AG09319 (cell line): ENCODE data around the gene KLHL28.

Source experiments
- DNase-seq: peaks from one replicate; pipeline ENCODE4 v3.0.0-alpha.2; 2010; ENCODE audit warnings: low read depth; ENCODE audit errors: extremely low read depth
- TF ChIP-seq, protein P1 (sequence below): IDR thresholded peaks from 2 replicates; pipeline ENCODE4 v1.5.1; 2011; ENCODE audit warnings: low read depth, mild to moderate bottlenecking, inconsistent platforms, low read length, moderate library complexity

KLHL28 gene, protein sequence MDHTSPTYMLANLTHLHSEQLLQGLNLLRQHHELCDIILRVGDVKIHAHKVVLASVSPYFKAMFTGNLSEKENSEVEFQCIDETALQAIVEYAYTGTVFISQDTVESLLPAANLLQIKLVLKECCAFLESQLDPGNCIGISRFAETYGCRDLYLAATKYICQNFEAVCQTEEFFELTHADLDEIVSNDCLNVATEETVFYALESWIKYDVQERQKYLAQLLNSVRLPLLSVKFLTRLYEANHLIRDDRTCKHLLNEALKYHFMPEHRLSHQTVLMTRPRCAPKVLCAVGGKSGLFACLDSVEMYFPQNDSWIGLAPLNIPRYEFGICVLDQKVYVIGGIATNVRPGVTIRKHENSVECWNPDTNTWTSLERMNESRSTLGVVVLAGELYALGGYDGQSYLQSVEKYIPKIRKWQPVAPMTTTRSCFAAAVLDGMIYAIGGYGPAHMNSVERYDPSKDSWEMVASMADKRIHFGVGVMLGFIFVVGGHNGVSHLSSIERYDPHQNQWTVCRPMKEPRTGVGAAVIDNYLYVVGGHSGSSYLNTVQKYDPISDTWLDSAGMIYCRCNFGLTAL

DNA sequence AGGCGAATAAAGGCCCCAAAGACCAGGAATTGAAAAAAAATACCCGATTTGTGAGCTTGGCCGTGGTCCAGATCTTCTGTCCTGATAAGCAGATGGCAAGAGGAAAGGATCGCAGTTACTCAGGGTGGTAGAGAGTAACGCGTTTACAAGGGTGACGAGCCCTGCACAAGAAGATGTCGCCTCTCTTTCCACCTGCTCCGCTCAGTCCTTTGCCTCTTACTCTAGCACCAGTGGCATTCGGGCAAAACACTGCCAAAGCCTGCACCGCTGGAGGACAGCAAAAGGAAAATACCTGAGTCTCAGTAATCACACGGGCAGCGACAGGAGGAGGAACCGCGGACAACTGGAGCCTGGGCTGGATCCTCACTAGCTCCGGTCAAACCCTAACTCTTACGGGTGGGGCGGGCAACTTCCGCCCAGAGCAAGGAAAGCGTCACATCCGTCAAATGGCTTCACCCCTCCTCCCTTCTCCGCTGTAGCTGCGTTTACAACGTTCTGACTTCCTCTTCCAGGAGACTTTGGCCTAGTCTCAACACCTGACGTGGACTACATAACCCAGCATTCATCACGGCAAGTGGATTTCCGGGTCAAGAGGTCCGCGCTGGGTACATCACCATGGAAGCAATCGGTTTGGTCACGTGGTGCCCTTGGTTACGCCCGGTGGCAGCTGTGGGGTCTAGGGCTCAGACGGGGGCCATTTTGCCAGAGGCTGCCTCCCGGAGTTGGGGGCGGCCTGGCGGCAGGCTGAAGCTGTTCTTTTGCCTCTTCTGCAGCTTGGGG lies at the start of gene KLHL28, which contains the start of gene TOGARAM1:
TSS of gene KLHL28 (minus strand) at position 394 of the 780 bp plus-strand sequence. CDS start 16,019 bp downstream, outside the sequence.
TSS of gene TOGARAM1 (plus strand) at position 637 of the 780 bp plus-strand sequence. CDS start 232 bp downstream, outside the sequence.
- DNase-seq: peak; percentile 99
- TF ChIP-seq, protein P1, sequence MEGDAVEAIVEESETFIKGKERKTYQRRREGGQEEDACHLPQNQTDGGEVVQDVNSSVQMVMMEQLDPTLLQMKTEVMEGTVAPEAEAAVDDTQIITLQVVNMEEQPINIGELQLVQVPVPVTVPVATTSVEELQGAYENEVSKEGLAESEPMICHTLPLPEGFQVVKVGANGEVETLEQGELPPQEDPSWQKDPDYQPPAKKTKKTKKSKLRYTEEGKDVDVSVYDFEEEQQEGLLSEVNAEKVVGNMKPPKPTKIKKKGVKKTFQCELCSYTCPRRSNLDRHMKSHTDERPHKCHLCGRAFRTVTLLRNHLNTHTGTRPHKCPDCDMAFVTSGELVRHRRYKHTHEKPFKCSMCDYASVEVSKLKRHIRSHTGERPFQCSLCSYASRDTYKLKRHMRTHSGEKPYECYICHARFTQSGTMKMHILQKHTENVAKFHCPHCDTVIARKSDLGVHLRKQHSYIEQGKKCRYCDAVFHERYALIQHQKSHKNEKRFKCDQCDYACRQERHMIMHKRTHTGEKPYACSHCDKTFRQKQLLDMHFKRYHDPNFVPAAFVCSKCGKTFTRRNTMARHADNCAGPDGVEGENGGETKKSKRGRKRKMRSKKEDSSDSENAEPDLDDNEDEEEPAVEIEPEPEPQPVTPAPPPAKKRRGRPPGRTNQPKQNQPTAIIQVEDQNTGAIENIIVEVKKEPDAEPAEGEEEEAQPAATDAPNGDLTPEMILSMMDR: no peak

DNA sequence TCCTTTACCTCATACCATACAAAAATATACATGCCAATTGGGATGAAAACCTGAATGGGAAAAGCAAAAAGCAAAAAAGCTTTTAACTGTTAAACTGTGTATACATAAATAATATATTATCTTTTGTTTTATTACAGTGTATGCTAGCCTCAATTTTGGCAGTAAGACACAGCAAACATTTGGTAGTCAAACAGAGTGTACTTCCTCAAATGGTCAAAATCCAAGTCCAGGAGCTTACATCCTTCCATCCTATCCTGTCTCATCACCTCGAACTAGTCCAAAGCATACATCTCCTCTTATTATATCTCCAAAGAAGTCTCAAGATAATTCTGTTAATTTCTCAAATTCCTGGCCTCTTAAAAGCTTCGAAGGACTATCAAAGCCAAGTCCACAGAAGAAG lies 42.2 kb upstream of the KLHL28 start:
- TF ChIP-seq, protein P1: no peak
- no peak for DNase-seq

DNA sequence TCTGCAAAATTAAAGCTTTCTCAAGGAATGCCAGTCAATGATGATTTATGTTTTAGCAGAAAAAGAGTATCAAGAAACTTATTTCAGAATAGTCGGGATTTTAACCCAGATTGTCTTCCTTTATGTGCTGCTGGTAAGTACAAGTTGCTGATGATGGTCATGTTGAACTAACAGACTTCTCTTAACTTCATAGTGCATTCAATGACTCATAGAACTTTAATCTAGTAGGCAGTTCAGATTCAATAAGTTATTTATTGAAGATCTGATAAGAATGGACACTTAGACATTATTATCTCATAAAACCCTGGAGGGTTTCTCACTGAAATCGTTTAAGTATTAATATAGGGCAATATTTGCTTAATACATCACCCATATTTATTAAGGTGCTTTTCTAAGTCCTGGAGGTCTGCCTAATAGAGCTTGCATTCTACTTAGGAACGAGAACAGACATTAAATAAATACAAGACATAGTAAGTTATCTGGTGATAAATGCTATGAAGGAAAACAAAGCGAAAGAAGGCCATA lies 34.1 kb upstream of the KLHL28 start:
- TF ChIP-seq, protein P1: no peak
- DNase-seq: no peak

DNA sequence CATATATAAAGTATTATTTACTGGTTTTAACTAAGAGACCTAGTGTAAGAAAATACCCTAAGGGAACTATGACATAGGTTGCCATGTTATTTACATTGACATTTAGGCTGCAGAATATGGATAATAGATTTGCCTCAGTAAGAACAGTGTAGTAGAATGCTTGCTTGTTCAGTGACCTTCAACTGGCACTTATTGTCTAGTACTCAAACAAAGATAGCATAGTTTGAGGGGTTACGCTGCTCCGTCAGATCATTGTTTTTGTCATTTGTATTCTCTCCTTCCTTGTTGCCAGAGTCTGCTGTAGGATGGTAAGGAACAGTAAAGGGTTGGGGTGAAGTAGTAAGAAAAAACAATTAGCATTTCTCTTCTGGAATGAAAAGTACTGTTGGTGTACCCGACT lies 33.4 kb upstream of the KLHL28 start:
- TF ChIP-seq, protein P1: no peak
- DNase-seq: no peak

DNA sequence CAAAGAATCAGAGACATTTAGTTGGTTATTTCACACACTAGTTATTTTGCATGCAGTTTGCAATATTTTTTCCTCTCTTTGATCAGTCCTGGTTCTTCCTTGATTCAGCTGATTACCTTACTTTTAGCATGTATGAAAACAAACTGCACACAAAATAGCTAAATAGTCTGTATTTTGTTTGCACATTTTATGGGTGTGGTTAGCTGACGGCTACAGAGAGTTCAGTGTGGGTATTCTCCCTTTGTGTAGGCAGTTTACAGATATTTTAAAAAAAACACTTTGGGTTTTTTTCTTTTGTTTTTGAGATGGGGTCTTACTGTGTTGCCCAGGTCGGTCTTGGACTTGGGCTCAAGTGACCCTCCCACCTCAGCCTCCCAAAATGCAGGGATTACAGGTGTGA lies 28.8 kb upstream of the KLHL28 start:
- DNase-seq: no peak
- TF ChIP-seq, protein P1: no peak

DNA sequence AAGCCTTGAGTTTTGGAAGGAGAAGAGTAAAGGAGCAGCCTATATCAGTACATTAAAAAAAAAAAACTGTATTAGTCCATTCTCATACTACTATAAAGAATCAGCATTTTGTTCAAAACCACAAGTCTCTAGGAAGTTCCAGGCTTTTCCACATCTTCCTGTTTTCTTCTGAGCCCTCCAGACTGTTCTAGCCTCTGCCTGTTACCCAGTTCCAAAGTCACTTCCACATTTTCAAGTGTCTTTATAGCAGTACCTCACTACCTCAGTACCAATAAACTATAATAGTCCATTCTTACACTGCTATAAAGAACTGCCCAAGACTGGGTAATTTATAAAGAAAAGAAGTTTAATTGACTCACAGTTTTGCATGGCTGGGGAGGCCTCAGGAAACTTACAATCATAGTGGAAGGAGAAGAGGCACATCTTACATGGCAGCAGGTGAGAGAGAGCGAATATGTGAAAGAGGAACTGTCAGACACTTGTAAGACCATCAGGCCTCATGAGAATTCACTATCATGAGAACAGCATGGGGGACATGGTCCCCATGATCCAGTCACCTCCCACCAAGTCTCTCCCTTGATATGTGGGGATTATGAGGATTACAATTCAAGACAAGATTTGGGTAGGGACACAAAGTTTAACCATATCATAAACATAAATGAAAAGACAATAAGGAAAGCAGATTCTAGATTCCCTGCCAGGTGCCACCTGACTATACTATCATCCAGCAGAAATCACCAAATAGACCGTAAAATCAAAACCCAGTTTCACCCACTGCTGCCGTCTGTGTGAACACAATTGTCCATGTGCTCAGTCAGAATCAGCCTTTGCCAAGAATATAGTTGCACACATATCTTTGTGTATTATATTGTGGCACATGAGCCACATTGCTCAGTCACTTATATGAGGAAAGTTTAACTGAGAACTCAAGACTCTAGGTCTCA lies 28.0 kb upstream of the KLHL28 start:
- TF ChIP-seq, protein P1: no peak
- no peak for DNase-seq
